GM18519 (cell line): ENCODE results near the gene IMPA2.
A peak's percentile ranks its signal among the peaks of the same experiment; 100 is the strongest.
"Not testable (repeated sequence)": the region's sequence is repeated elsewhere in the genome, so short reads cannot be mapped to it uniquely, and the experiment has no call there.

Experiments
- ATAC-seq: cut with Tn5 transposase; IDR thresholded peaks from one replicate; pipeline ENCODE4 v1.9.1; 2021; ENCODE audit warnings: mild to moderate bottlenecking, moderate library complexity; ENCODE audit not compliant: unreplicated experiment, low FRiP score

The IMPA2 gene

GRCh38 chr18:11960743-11961380 is 20.4 kb upstream of the IMPA2 start:
- no peak for ATAC-seq

- ATAC-seq = no peak
Observed at GRCh38 chr18:11962597-11962996, 18.7 kb upstream of the IMPA2 start.

GRCh38 chr18:11963991-11964484 is 17.3 kb upstream of the IMPA2 start:
- ATAC-seq = no peak

- ATAC-seq = no peak
Observed at GRCh38 chr18:11969904-11970835, 11.1 kb upstream of the IMPA2 start.

- ATAC-seq = not testable (repeated sequence)
Observed at GRCh38 chr18:11970836-11971226, 10.5 kb upstream of the IMPA2 start.

- ATAC-seq = no peak
Observed at GRCh38 chr18:11972371-11973174, 8.7 kb upstream of the IMPA2 start.

- ATAC-seq = no peak
Observed at GRCh38 chr18:11974741-11975325, 6.5 kb upstream of the IMPA2 start.

GRCh38 chr18:11975723-11976122 is 5.6 kb upstream of the IMPA2 start:
- no peak for ATAC-seq

- ATAC-seq = no peak
Observed at GRCh38 chr18:11976315-11977152, 4.8 kb upstream of the IMPA2 start.

GRCh38 chr18:11977153-11977466 is 4.2 kb upstream of the IMPA2 start:
- ATAC-seq = no peak

- ATAC-seq = no peak
Observed at GRCh38 chr18:11978956-11979355, 2.4 kb upstream of the IMPA2 start.

GRCh38 chr18:11980163-11980493 is 1.2 kb upstream of the IMPA2 start:
- no peak for ATAC-seq

- peak; percentile 88 for ATAC-seq
Observed at GRCh38 chr18:11980494-11981191, 664 bp upstream of the IMPA2 start.

- ATAC-seq = peak; percentile 15
Observed at GRCh38 chr18:11981543-11982366, 448 bp downstream of the IMPA2 start.

GRCh38 chr18:11982981-11983380 is 1.7 kb downstream of the IMPA2 start:
- ATAC-seq = no peak

- ATAC-seq = no peak
Observed at GRCh38 chr18:11983592-11983991, 2.3 kb downstream of the IMPA2 start.

- ATAC-seq = no peak
Observed at GRCh38 chr18:11984091-11984490, 2.8 kb downstream of the IMPA2 start.

GRCh38 chr18:11985586-11985985 is 4.3 kb downstream of the IMPA2 start:
- ATAC-seq = no peak
